Nephron progenitor cell (in vitro differentiated cells): ENCODE measurements around the gene ZNF664.

Experiments
- DNase-seq: peaks from one replicate; pipeline ENCODE4 v3.0.0; 2021
- H3K27ac Mint-ChIP-seq: 2 replicates; pipeline ENCODE4 v1.8.0; 2021; ENCODE audit warnings: mild to moderate bottlenecking, moderate library complexity, mixed read lengths
- H3K27me3 Mint-ChIP-seq: 2 replicates; pipeline ENCODE4 v1.8.0; 2021; ENCODE audit warnings: mild to moderate bottlenecking, low read depth, mixed read lengths; ENCODE audit not compliant: poor library complexity
- H3K36me3 Mint-ChIP-seq: 2 replicates; pipeline ENCODE4 v1.8.0; 2021; ENCODE audit warnings: low read depth, mixed read lengths
- H3K4me1 Mint-ChIP-seq: 2 replicates; pipeline ENCODE4 v1.8.0; 2021; ENCODE audit warnings: mixed read lengths
- H3K4me3 Mint-ChIP-seq: 2 replicates; pipeline ENCODE4 v1.8.0; 2021; ENCODE audit warnings: mild to moderate bottlenecking, moderate library complexity, mixed read lengths
- H3K9me3 Mint-ChIP-seq: 2 replicates; pipeline ENCODE4 v1.8.0; 2021; ENCODE audit warnings: mild to moderate bottlenecking, moderate library complexity, mixed read lengths
- CTCF ChIP-seq: fragments of 200-600 bp; sonication (generic); IDR thresholded peaks from 2 replicates; pipeline ENCODE4 v1.5.0; 2021; ENCODE audit warnings: antibody characterized with exemption

ZNF664 gene

GRCh38 chr12:123929946-123930583 is 43.0 kb upstream of the ZNF664 start:
- peaks cover 10% of the 10 kb centered on the region for H3K4me1 Mint-ChIP-seq
- H3K36me3 Mint-ChIP-seq, result peaks cover 20% of the 10 kb centered on the region
- no peak overlapping the region for H3K4me3 Mint-ChIP-seq
- DNase-seq, result no peak
- H3K27ac Mint-ChIP-seq, result no peak overlapping the region
- peaks cover 16% of the 10 kb centered on the region for H3K27me3 Mint-ChIP-seq
- peaks cover 8% of the 10 kb centered on the region for H3K9me3 Mint-ChIP-seq
- no peak for TF ChIP-seq CTCF

GRCh38 chr12:123931686-123932321 is 41.2 kb upstream of the ZNF664 start:
- TF ChIP-seq CTCF, result no peak
- Mint-ChIP-seq H3K27me3 (peaks cover 11% of the 10 kb centered on the region), H3K9me3 (peaks cover 8% of the 10 kb centered on the region), H3K4me3 (no peak overlapping the region), H3K4me1 (peaks cover 15% of the 10 kb centered on the region), H3K36me3 (peaks cover 28% of the 10 kb centered on the region), H3K27ac (no peak overlapping the region)
- DNase-seq, result no peak

DNA sequence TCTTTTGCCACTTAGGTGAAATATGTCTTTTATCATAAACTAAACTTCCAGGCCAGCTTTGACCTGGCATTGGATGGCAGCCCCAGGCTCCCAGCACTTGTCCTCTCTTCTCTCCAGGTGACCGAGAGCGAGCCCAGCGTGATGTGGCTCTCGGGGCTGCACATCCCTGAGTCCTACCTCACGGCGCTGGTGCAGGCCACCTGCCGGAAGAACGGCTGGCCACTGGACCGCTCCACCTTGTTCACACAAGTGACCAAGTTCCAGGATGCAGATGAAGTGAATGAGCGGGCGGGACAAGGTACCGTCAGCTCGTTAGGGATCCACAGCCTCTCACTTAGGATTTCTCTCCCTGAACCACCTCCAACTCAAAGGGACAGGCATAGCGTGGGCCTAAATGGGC is 39.8 kb upstream of the ZNF664 start:
- no peak overlapping the region for H3K4me3 Mint-ChIP-seq
- no peak for TF ChIP-seq CTCF
- H3K9me3 Mint-ChIP-seq, result peaks cover 8% of the 10 kb centered on the region
- no peak for DNase-seq
- H3K27ac Mint-ChIP-seq, result no peak overlapping the region
- peaks cover 36% of the 10 kb centered on the region for H3K36me3 Mint-ChIP-seq
- peaks cover 17% of the 10 kb centered on the region for H3K4me1 Mint-ChIP-seq
- H3K27me3 Mint-ChIP-seq, result peaks cover 7% of the 10 kb centered on the region

DNA sequence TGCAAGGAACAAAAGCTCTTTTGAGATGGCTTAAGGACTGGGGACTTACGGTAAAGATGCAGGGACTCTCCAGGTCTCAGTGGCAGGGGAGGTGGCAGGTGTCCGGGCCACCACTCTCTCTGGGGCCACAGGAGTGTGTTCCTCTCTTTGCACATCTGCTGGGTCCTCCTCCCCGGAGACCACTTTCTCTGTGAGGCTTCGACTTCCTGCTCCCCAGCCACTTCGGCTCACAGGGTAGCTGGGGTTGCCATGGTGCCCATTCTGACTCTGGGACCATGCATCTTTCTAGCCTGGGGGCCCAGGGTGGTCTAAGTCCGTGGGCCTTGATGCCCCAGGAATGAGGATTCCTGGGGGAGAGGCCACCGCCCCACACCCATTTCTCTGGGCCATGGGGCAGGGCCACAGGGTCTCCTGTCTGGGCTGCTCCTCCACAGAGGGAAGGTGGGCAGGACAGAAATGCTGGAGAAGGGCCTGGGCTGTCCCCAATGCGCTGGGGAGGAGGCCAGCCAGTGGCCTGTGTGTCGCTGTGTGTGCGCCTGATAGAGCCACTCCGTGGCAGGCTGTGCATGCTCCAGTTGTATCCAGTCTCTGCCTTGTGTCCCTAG is 38.9 kb upstream of the ZNF664 start:
- Mint-ChIP-seq H3K9me3 (peaks cover 8% of the 10 kb centered on the region), H3K27me3 (peaks cover 7% of the 10 kb centered on the region), H3K36me3 (peaks cover 42% of the 10 kb centered on the region), H3K27ac (no peak overlapping the region), H3K4me3 (no peak overlapping the region), H3K4me1 (peaks cover 19% of the 10 kb centered on the region)
- DNase-seq, result no peak
- TF ChIP-seq CTCF, result no peak

DNA sequence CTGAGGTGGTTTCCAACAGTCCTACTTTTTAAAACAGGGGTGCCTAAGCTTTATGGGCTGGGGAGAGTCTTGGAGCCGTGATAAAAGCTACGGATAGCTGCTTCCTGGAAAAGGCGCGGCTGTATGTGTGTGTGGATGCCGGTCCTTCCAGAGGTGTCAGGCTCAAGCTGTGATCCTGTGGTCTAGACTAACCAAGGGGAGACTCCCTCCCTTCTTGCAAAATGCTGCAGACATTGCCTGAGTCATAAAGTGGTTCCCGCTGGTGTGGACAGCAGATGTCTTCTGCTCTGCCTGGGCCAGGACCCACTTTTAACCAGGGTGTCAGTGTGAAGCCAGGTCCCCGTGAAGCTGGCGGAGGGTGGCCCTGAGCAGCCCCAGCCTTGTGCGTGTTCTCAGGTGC is 38.2 kb upstream of the ZNF664 start:
- Mint-ChIP-seq H3K27ac (no peak overlapping the region), H3K27me3 (peaks cover 7% of the 10 kb centered on the region), H3K4me1 (peaks cover 16% of the 10 kb centered on the region), H3K9me3 (peaks cover 8% of the 10 kb centered on the region), H3K36me3 (peaks cover 42% of the 10 kb centered on the region), H3K4me3 (no peak overlapping the region)
- no peak for TF ChIP-seq CTCF
- DNase-seq, result no peak
